ENCODE measurements around the gene CAPN5. TPM values are rescaled to one million over a fixed set of nuclear protein-coding genes. Genes with fewer than 3 reads are reported as not detected.

CAPN5 gene
- total and polyA plus RNA-seq, 2 donors (not counting 1 experiment from before 2014, with no cell fraction given), result 17.5 to 20.4 TPM

GRCh38 chr11:77085652-77086051 lies 18.9 kb downstream of the CAPN5 start:
- no peak overlapping the region for H3K9ac ChIP-seq (ENCODE audit: insufficient read depth, low read length)
- peaks cover 1% of the 10 kb centered on the region for H3K79me2 ChIP-seq (ENCODE audit: control insufficient read depth, insufficient read depth, low read length)
- no peak for DNase-seq (ENCODE audit: low read depth in 2 of 2)
- no peak overlapping the region for H3K27ac ChIP-seq (ENCODE audit: insufficient read depth, low read length)
- no peak overlapping the region for H3K4me2 ChIP-seq (ENCODE audit: extremely low read depth, insufficient read depth, low read length)
- H3K27me3 ChIP-seq (ENCODE audit: control insufficient read depth, insufficient read depth, low read length), result no peaks in the 10 kb centered on the region
- no peaks in the 10 kb centered on the region for H3K9me3 ChIP-seq (ENCODE audit: control insufficient read depth, insufficient read depth, low read depth, low read length)
- no peak for TF ChIP-seq EZH2 (IDR thresholded peaks at IDR 0.05; ENCODE audit: low read length, missing control alignments)
- TF ChIP-seq, protein P1, sequence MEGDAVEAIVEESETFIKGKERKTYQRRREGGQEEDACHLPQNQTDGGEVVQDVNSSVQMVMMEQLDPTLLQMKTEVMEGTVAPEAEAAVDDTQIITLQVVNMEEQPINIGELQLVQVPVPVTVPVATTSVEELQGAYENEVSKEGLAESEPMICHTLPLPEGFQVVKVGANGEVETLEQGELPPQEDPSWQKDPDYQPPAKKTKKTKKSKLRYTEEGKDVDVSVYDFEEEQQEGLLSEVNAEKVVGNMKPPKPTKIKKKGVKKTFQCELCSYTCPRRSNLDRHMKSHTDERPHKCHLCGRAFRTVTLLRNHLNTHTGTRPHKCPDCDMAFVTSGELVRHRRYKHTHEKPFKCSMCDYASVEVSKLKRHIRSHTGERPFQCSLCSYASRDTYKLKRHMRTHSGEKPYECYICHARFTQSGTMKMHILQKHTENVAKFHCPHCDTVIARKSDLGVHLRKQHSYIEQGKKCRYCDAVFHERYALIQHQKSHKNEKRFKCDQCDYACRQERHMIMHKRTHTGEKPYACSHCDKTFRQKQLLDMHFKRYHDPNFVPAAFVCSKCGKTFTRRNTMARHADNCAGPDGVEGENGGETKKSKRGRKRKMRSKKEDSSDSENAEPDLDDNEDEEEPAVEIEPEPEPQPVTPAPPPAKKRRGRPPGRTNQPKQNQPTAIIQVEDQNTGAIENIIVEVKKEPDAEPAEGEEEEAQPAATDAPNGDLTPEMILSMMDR (conservative IDR thresholded peaks at IDR 0.05 in 1 of 2, IDR thresholded peaks at IDR 0.05 in 1 of 2; ENCODE audit: low read depth in 1 of 2, low read length in 2 of 2), result no peak
- H4K20me1 ChIP-seq (ENCODE audit: control insufficient read depth, extremely low read depth, insufficient read depth, low read length), result no peaks in the 10 kb centered on the region
- no peak overlapping the region for H3K4me3 ChIP-seq (replicated peaks in 1 of 4; ENCODE audit: control extremely low read depth in 1 of 4, insufficient read depth in 1 of 4, low read depth in 3 of 4, low read length in 4 of 4)
- H3K36me3 ChIP-seq (ENCODE audit: control insufficient read depth, insufficient read depth, low read length), result peaks cover 2% of the 10 kb centered on the region
- H2AFZ ChIP-seq (ENCODE audit: low read length), result no peak overlapping the region
- H3K4me1 ChIP-seq (ENCODE audit: control insufficient read depth, extremely low read depth, insufficient read depth, low read length), result peaks cover 12% of the 10 kb centered on the region

- Histone ChIP-seq H3K9me3 (ENCODE audit: control insufficient read depth, insufficient read depth, low read depth, low read length) (no peaks in the 10 kb centered on the region), H3K36me3 (ENCODE audit: control insufficient read depth, insufficient read depth, low read length) (peaks cover 2% of the 10 kb centered on the region), H2AFZ (ENCODE audit: low read length) (no peak overlapping the region), H3K4me1 (ENCODE audit: control insufficient read depth, extremely low read depth, insufficient read depth, low read length) (peaks cover 8% of the 10 kb centered on the region), H3K4me3 (replicated peaks in 1 of 4; ENCODE audit: control extremely low read depth in 1 of 4, insufficient read depth in 1 of 4, low read depth in 3 of 4, low read length in 4 of 4) (no peak overlapping the region), H3K4me2 (ENCODE audit: extremely low read depth, insufficient read depth, low read length) (no peak overlapping the region), H3K27ac (ENCODE audit: insufficient read depth, low read length) (no peak overlapping the region), H3K79me2 (ENCODE audit: control insufficient read depth, insufficient read depth, low read length) (peaks cover 1% of the 10 kb centered on the region), H3K27me3 (ENCODE audit: control insufficient read depth, insufficient read depth, low read length) (no peaks in the 10 kb centered on the region), H4K20me1 (ENCODE audit: control insufficient read depth, extremely low read depth, insufficient read depth, low read length) (no peaks in the 10 kb centered on the region), H3K9ac (ENCODE audit: insufficient read depth, low read length) (no peak overlapping the region)
- TF ChIP-seq EZH2 (IDR thresholded peaks at IDR 0.05; ENCODE audit: low read length, missing control alignments), result no peak
- TF ChIP-seq, protein P1 (conservative IDR thresholded peaks at IDR 0.05 in 1 of 2, IDR thresholded peaks at IDR 0.05 in 1 of 2; ENCODE audit: low read depth in 1 of 2, low read length in 2 of 2), result no peak
- DNase-seq (ENCODE audit: low read depth in 2 of 2), result no peak
Observed at GRCh38 chr11:77086521-77087472, 20.0 kb downstream of the CAPN5 start.

- TF ChIP-seq, protein P1 (conservative IDR thresholded peaks at IDR 0.05 in 1 of 2, IDR thresholded peaks at IDR 0.05 in 1 of 2; ENCODE audit: low read depth in 1 of 2, low read length in 2 of 2), result no peak
- no peak for TF ChIP-seq EZH2 (IDR thresholded peaks at IDR 0.05; ENCODE audit: low read length, missing control alignments)
- H3K27ac ChIP-seq (ENCODE audit: insufficient read depth, low read length), result no peak overlapping the region
- no peaks in the 10 kb centered on the region for H4K20me1 ChIP-seq (ENCODE audit: control insufficient read depth, extremely low read depth, insufficient read depth, low read length)
- no peak for DNase-seq (ENCODE audit: low read depth in 2 of 2)
- H3K4me3 ChIP-seq (replicated peaks in 1 of 4; ENCODE audit: control extremely low read depth in 1 of 4, insufficient read depth in 1 of 4, low read depth in 3 of 4, low read length in 4 of 4), result no peak overlapping the region
- no peaks in the 10 kb centered on the region for H3K27me3 ChIP-seq (ENCODE audit: control insufficient read depth, insufficient read depth, low read length)
- no peak overlapping the region for H3K4me2 ChIP-seq (ENCODE audit: extremely low read depth, insufficient read depth, low read length)
- no peak overlapping the region for H2AFZ ChIP-seq (ENCODE audit: low read length)
- no peaks in the 10 kb centered on the region for H3K79me2 ChIP-seq (ENCODE audit: control insufficient read depth, insufficient read depth, low read length)
- peaks cover 2% of the 10 kb centered on the region for H3K36me3 ChIP-seq (ENCODE audit: control insufficient read depth, insufficient read depth, low read length)
- H3K9ac ChIP-seq (ENCODE audit: insufficient read depth, low read length), result no peak overlapping the region
- H3K4me1 ChIP-seq (ENCODE audit: control insufficient read depth, extremely low read depth, insufficient read depth, low read length), result peaks cover 4% of the 10 kb centered on the region
- no peaks in the 10 kb centered on the region for H3K9me3 ChIP-seq (ENCODE audit: control insufficient read depth, insufficient read depth, low read depth, low read length)
Observed at GRCh38 chr11:77087723-77088225, 21.0 kb downstream of the CAPN5 start.

Measured in fibroblast of lung (primary cell).